Testis (tissue), 3 donors: ENCODE results near the gene GINS2. TPM values are rescaled to one million over a fixed set of nuclear protein-coding genes. Genes with fewer than 3 reads are reported as not detected.

Experiments used
- DNase-seq: peaks from one replicate; pipeline ENCODE4 v3.0.0-alpha.2; 2019
- H3K27ac ChIP-seq, 2 donors: fragments of 200-600 bp; sonication (generic); one replicate each; pipeline ENCODE4 v1.5.1; 2019
- H3K27me3 ChIP-seq: fragments of 200-600 bp; sonication (generic); one replicate; pipeline ENCODE4 v1.5.1; 2019
- H3K36me3 ChIP-seq: fragments of 200-600 bp; sonication (generic); one replicate; pipeline ENCODE4 v1.5.1; 2017; ENCODE audit warnings: low read depth; ENCODE audit errors: missing control alignments
- H3K4me1 ChIP-seq: fragments of 200-600 bp; sonication (generic); one replicate; pipeline ENCODE4 v1.5.1; 2019
- H3K4me3 ChIP-seq, 2 donors: fragments of 200-600 bp; sonication (generic); one replicate each; pipeline ENCODE4 v1.5.1; 2017 to 2019
- H3K9me3 ChIP-seq: fragments of 200-600 bp; sonication (generic); one replicate; pipeline ENCODE4 v1.5.1; 2017
- POLR2A ChIP-seq: fragments of 450-650 bp; IDR thresholded peaks from one replicate; pipeline ENCODE4 v1.6.1; 2017; ENCODE audit warnings: antibody characterized with exemption, mild to moderate bottlenecking, moderate library complexity
- WGBS, 2 donors: methylation state at CpG; one replicate each; pipeline ENCODE4 v1.1.5; 2018; 5-methylcytosine and 5-hydroxymethylcytosine counted together
- intact Hi-C: fragments of 100-400 bp; cut with DNase I; formaldehyde crosslinking; loops from one replicate; pipeline ENCODE4 v1.15.1; 2023; ENCODE audit warnings: low total_unique reads
- polyA plus RNA-seq: library from polyadenylated mRNA; stranded (reverse); fragments of 350-450 nt; fragmentation: Illumina TruSeq; extraction: RNeasy Lipid Tissue Mini Kit (QIAGEN cat#74804); gene quantifications from one replicate; pipeline ENCODE4 v1.2.3, GENCODE V29; 2014; ENCODE audit warnings: low read depth, low replicate concordance; ENCODE audit not compliant: insufficient read depth
- total RNA-seq, 2 donors: library from RNA; depleted of rRNA; stranded (reverse); fragments of >200 nt; gene quantifications; one replicate each; pipeline ENCODE4 v1.2.3, GENCODE V29; 2016
- TF ChIP-seq, protein P1 (sequence below), 3 experiments: fragments of 450-650 bp in 2 of 3; fragments of 200-600 bp in 1 of 3; sonication (generic) in 1 of 3; IDR thresholded peaks; one replicate each; pipeline ENCODE4 v1.5.1; 2016 to 2019; ENCODE audit warnings: antibody characterized with exemption in 3 of 3, mild to moderate bottlenecking in 2 of 3, moderate library complexity in 1 of 3

The GINS2 gene
- total and polyA plus RNA-seq, 3 donors from 2014 or later = 8.9 to 13.8 (median 11.8) TPM

DNA sequence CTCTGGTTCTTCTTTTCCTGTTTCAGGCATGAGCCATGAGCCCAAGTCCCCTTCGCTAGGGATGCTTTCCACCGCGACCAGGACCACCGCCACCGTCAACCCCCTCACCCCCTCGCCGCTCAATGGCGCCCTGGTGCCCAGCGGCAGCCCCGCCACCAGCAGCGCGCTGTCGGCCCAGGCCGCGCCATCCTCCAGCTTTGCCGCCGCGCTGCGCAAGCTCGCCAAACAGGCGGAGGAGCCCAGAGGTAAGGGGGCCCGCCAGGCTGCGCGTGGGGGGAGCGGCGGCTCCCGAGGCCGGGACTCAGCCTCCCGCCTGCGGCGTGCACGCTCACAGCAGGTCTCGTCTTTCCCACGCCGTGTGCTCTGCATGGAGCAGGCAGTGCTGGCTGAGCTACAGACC lies 54.9 kb downstream of the GINS2 start:
- intact Hi-C loops = no loop called here
- Histone ChIP-seq H3K4me1 (peaks cover 22% of the 10 kb centered on the region), H3K27ac (no peak overlapping the region), H3K9me3 (no peaks in the 10 kb centered on the region), H3K27me3 (no peaks in the 10 kb centered on the region), H3K4me3 (no peak overlapping the region), H3K36me3 (no peaks in the 10 kb centered on the region)
- 81 to 92% methylated on average over 26 to 35 of the region's 35 CpGs for WGBS, 2 donors
- no peak for TF ChIP-seq POLR2A
- TF ChIP-seq, protein P1, sequence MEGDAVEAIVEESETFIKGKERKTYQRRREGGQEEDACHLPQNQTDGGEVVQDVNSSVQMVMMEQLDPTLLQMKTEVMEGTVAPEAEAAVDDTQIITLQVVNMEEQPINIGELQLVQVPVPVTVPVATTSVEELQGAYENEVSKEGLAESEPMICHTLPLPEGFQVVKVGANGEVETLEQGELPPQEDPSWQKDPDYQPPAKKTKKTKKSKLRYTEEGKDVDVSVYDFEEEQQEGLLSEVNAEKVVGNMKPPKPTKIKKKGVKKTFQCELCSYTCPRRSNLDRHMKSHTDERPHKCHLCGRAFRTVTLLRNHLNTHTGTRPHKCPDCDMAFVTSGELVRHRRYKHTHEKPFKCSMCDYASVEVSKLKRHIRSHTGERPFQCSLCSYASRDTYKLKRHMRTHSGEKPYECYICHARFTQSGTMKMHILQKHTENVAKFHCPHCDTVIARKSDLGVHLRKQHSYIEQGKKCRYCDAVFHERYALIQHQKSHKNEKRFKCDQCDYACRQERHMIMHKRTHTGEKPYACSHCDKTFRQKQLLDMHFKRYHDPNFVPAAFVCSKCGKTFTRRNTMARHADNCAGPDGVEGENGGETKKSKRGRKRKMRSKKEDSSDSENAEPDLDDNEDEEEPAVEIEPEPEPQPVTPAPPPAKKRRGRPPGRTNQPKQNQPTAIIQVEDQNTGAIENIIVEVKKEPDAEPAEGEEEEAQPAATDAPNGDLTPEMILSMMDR (IDR thresholded peaks at IDR 0.05) = no peak
- DNase-seq = no peak

DNA sequence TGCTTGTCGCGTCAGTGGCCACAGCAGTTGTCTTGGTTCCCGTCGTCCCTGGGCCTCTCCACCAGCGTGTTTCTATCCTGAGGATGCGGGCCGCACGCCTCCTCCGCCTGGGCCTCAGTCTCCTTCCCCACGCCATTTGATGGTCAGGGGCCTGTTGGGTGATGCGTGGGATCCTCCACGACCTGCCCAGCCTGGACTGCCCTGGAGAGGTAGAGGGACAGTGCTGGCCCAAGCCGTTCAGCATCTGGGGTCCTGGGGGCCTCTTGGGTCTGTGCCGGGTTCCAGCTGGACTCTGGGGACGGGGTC lies 55.4 kb downstream of the GINS2 start:
- TF ChIP-seq, protein P1 (IDR thresholded peaks at IDR 0.05) = no peak
- no peak for TF ChIP-seq POLR2A
- Histone ChIP-seq H3K4me3 (no peak overlapping the region), H3K27me3 (no peaks in the 10 kb centered on the region), H3K4me1 (peaks cover 18% of the 10 kb centered on the region), H3K36me3 (no peaks in the 10 kb centered on the region), H3K27ac (no peak overlapping the region), H3K9me3 (no peaks in the 10 kb centered on the region)
- intact Hi-C loops = no loop called here
- 92 to 97% methylated on average over 10 to 15 of the region's 15 CpGs for WGBS, 2 donors
- no peak for DNase-seq

DNA sequence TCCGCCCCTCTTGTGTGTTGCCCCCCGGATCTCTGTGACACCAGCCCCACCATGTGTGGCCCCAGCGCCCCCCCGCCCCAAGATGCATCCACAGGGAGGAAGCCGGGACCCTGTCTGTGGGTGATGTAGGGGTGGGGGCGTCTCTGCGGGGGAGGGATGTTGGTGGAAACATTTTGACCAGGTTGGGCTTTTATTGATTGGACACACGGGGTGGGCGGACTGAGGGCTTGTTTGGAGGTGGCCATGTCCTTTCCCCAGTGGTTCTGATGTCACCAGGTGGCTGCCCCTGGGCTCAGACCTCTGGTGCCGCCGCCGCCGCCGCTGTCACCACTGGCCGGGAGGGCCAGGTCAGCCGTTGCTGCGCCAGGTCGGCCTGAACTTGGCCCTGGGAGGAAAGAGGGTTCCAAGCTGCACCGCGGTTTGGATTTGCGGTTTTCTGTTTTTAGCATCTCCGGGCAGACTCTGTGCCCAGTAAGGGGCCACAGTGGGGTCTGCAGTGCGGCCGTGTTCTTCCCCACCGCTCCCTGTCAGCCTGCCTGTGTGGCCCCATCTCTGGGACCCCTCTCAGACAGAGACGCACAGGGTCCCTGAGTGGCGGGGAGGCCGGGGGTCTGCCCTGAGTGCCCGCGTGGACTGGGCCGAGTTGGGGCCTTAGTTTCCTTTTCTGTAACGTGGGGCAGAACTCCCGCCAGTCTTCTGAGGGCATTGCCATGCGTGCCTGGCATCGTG lies 55.9 kb downstream of the GINS2 start:
- no peak for DNase-seq
- Histone ChIP-seq H3K27me3 (no peaks in the 10 kb centered on the region), H3K4me1 (peaks cover 18% of the 10 kb centered on the region), H3K36me3 (no peaks in the 10 kb centered on the region), H3K9me3 (no peaks in the 10 kb centered on the region), H3K4me3 (no peak overlapping the region), H3K27ac (no peak overlapping the region)
- 88 to 93% methylated on average over 20 to 34 of the region's 35 CpGs for WGBS, 2 donors
- TF ChIP-seq, protein P1 (IDR thresholded peaks at IDR 0.05) = no peak
- no peak for TF ChIP-seq POLR2A
- intact Hi-C loops = no loop called here

DNA sequence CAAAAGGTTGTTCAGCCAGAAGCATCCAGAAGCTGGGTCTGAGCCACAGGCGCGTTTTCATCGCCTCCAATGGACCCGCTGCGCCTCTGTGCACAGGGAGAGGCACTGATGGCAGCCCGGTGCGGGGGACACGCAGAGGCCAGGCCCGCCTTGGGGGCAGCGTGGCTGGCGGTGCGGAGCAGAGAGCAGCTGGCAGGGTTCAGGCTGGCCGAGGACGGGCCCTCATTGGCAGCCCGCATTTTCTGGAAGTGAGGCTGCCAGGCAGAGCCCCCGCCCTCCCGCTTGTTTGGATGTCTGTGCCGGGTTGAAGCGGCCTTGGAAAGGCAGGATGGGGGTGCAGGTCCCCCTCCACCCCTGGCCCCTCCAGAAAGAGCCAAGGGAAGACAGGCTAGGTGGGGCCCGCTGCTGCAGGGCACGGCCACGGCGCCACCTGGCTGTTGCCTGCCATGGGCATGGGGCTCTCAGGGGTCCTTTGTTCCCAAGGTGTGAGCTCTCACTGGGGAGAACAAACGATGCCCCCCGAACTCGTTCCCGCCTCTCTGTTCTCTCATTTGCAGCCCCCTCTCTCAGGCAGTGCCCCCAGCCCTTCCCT lies 56.9 kb downstream of the GINS2 start:
- no peak for DNase-seq
- no peaks in the 10 kb centered on the region for H3K36me3 ChIP-seq
- H3K27ac ChIP-seq = no peak overlapping the region
- H3K27me3 ChIP-seq = no peaks in the 10 kb centered on the region
- intact Hi-C loops = no loop called here
- peaks cover 17% of the 10 kb centered on the region for H3K4me1 ChIP-seq
- H3K9me3 ChIP-seq = no peaks in the 10 kb centered on the region
- no peak overlapping the region for H3K4me3 ChIP-seq
- TF ChIP-seq POLR2A = no peak
- TF ChIP-seq, protein P1 (IDR thresholded peaks at IDR 0.05) = no peak
- WGBS, 2 donors = 67 to 86% methylated on average over 7 to 27 of the region's 27 CpGs

DNA sequence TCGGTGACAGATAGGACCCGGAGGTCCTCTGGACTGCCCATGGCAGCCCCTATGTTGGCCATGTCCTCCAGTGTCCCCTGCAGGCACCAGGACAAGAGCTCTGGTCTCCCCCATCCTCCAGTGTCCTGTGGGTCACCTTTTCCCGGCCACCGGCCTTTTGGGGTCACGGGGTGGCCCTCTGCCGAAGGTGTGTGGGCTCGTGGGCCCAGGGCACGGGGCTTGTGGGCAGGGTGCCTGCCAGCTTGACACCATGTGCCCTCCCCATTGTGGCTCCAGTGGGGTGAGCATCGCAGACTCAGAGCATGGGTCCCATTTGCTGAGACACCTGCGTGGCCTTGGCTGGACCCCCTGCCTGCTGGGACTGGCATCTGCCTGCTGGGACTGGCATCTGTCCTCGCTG lies 57.5 kb downstream of the GINS2 start:
- DNase-seq = no peak
- H3K4me1 ChIP-seq = peaks cover 19% of the 10 kb centered on the region
- TF ChIP-seq, protein P1 (IDR thresholded peaks at IDR 0.05) = no peak
- TF ChIP-seq POLR2A = no peak
- H3K9me3 ChIP-seq = no peaks in the 10 kb centered on the region
- no peaks in the 10 kb centered on the region for H3K36me3 ChIP-seq
- no peak overlapping the region for H3K27ac ChIP-seq
- 91 to 94% methylated on average over 5 to 11 of the region's 11 CpGs for WGBS, 2 donors
- H3K27me3 ChIP-seq = no peaks in the 10 kb centered on the region
- H3K4me3 ChIP-seq = no peak overlapping the region
- intact Hi-C loops = no loop called here
